ENCODE results near the gene DBP.

Gene DBP

GRCh38 chr19:48654299-48655059, 17.3 kb upstream of the DBP start:
- Histone ChIP-seq H4K20me1 (ENCODE audit: insufficient read depth, low read length) (no peaks in the 10 kb centered on the region), H3K27ac (ENCODE audit: low read depth, low read length, poor library complexity, severe bottlenecking) (no peak overlapping the region), H3K9ac (ENCODE audit: low read length) (no peak overlapping the region), H3K4me1 (ENCODE audit: insufficient read depth, low read length, severe bottlenecking) (peaks cover 22% of the 10 kb centered on the region), H3F3A (ENCODE audit: insufficient read depth, low read length) (no peaks in the 10 kb centered on the region), H3K79me2 (ENCODE audit: insufficient read depth, low read length) (no peaks in the 10 kb centered on the region), H3K4me2 (ENCODE audit: low read length) (no peak overlapping the region), H3K9me3 (ENCODE audit: low read length) (no peaks in the 10 kb centered on the region), H3K27me3 (ENCODE audit: insufficient read depth, low read length) (no peaks in the 10 kb centered on the region), H3K4me3 (ENCODE audit: low read depth, low read length, poor library complexity, severe bottlenecking) (no peak overlapping the region), H3K36me3 (ENCODE audit: insufficient read depth, low read length) (no peaks in the 10 kb centered on the region), H2AFZ (ENCODE audit: low read length) (no peak overlapping the region), H3K9me2 (ENCODE audit: low read depth, low read length) (no peaks in the 10 kb centered on the region)
- TF ChIP-seq CTCF (IDR thresholded peaks at IDR 0.05; ENCODE audit: low read length) (no peak), EZH2 (IDR thresholded peaks at IDR 0.05; ENCODE audit: borderline replicate concordance, low read length) (no peak)

DNA sequence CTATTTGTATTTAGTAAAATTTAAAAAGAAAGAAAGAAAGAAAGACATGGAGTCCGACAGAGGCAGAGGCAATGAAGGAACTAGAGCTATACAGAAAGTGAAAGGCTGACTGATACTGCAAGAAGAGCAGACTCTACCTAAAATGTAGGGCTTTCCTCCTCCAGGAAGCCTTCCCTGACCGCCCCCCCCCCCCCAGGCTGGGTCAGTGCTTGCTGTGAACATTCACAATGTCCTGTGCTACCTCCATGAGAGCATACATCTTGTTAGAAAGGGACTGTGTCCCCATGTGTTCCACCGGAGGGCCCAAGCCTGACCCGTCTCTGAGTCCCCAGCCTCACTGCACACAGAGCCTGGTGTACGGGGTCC, 14.5 kb upstream of the DBP start:
- peaks cover 35% of the 10 kb centered on the region for H3K4me1 ChIP-seq (ENCODE audit: insufficient read depth, low read length, severe bottlenecking)
- no peak overlapping the region for H3K4me3 ChIP-seq (ENCODE audit: low read depth, low read length, poor library complexity, severe bottlenecking)
- H2AFZ ChIP-seq (ENCODE audit: low read length): no peak overlapping the region
- H3K79me2 ChIP-seq (ENCODE audit: insufficient read depth, low read length): no peaks in the 10 kb centered on the region
- H3K36me3 ChIP-seq (ENCODE audit: insufficient read depth, low read length): no peaks in the 10 kb centered on the region
- H3K9me2 ChIP-seq (ENCODE audit: low read depth, low read length): no peaks in the 10 kb centered on the region
- no peak overlapping the region for H3K4me2 ChIP-seq (ENCODE audit: low read length)
- no peaks in the 10 kb centered on the region for H3K9me3 ChIP-seq (ENCODE audit: low read length)
- no peaks in the 10 kb centered on the region for H4K20me1 ChIP-seq (ENCODE audit: insufficient read depth, low read length)
- H3K27me3 ChIP-seq (ENCODE audit: insufficient read depth, low read length): no peaks in the 10 kb centered on the region
- no peak overlapping the region for H3K9ac ChIP-seq (ENCODE audit: low read length)
- no peaks in the 10 kb centered on the region for H3F3A ChIP-seq (ENCODE audit: insufficient read depth, low read length)
- TF ChIP-seq CTCF (IDR thresholded peaks at IDR 0.05; ENCODE audit: low read length) (no peak), EZH2 (IDR thresholded peaks at IDR 0.05; ENCODE audit: borderline replicate concordance, low read length) (no peak)
- H3K27ac ChIP-seq (ENCODE audit: low read depth, low read length, poor library complexity, severe bottlenecking): no peak overlapping the region

DNA sequence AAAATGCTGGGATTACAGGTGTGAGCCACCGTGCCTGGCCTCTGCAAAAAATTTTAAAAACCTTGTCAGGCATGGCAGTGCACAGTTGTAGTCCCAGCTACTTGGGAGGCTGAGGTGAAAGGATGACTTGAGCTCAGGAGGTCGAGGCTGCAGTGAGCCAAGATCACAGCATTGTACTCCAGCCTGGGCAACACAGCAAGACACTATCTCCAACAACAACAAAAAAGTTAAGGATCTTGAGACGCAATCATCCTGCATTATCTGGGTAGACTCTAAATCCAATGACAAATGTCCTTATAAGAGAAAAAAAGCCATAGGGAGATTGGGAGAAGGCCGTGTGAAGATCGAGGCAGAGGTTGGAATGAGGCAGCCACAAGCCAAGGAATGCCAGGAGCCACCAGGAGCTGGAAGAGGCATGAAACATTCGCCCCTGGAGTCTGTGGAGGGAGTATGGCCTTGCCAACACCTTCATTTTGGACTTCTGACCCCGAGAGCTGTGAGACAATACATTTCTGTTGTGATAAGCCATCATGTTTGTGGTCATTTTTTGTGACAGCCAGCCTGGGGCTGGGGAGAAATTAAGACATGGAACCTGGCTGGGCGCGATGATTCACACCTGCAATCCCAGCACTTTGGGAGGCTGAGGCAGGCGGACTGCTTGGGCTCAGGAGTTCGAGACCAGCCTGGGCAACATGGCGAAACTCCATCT, 13.9 kb upstream of the DBP start:
- no peaks in the 10 kb centered on the region for H3K9me2 ChIP-seq (ENCODE audit: low read depth, low read length)
- H3K4me2 ChIP-seq (ENCODE audit: low read length): no peak overlapping the region
- no peaks in the 10 kb centered on the region for H3K36me3 ChIP-seq (ENCODE audit: insufficient read depth, low read length)
- H4K20me1 ChIP-seq (ENCODE audit: insufficient read depth, low read length): no peaks in the 10 kb centered on the region
- H3F3A ChIP-seq (ENCODE audit: insufficient read depth, low read length): no peaks in the 10 kb centered on the region
- TF ChIP-seq CTCF (IDR thresholded peaks at IDR 0.05; ENCODE audit: low read length) (no peak), EZH2 (IDR thresholded peaks at IDR 0.05; ENCODE audit: borderline replicate concordance, low read length) (no peak)
- H2AFZ ChIP-seq (ENCODE audit: low read length): no peak overlapping the region
- H3K4me3 ChIP-seq (ENCODE audit: low read depth, low read length, poor library complexity, severe bottlenecking): no peak overlapping the region
- H3K9me3 ChIP-seq (ENCODE audit: low read length): no peaks in the 10 kb centered on the region
- peaks cover 38% of the 10 kb centered on the region for H3K4me1 ChIP-seq (ENCODE audit: insufficient read depth, low read length, severe bottlenecking)
- no peak overlapping the region for H3K27ac ChIP-seq (ENCODE audit: low read depth, low read length, poor library complexity, severe bottlenecking)
- H3K9ac ChIP-seq (ENCODE audit: low read length): no peak overlapping the region
- H3K79me2 ChIP-seq (ENCODE audit: insufficient read depth, low read length): no peaks in the 10 kb centered on the region
- no peaks in the 10 kb centered on the region for H3K27me3 ChIP-seq (ENCODE audit: insufficient read depth, low read length)

Measured in OCI-LY1 (cell line).